ENCODE results near the gene WRNIP1. TPM values are rescaled to one million over a fixed set of nuclear protein-coding genes. Genes with fewer than 3 reads are reported as not detected.

WRNIP1 gene
- total RNA-seq, 1 experiment from 2014 or later, result 78.8 TPM

DNA sequence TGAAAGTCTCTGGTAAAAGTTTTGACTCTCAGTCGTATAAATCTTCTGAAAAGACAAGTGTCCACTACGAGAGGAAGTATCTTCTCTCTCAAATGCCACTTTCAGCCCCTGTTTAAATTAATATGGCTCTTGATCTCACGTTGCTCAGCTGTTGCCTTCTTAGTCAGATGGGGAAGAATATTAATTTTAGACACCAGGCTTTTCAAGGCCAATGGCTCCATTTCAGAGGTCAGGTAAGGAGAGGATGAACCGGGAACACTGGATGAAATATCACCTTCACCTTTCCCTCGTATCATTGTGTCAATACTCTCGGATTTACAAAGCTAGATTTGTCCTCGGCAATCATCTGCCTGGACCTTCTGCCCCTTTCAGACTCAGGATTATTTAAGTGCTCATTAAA lies 14.4 kb upstream of the WRNIP1 start, which contains the start of gene MYLK4:
Gene MYLK4 (minus strand): TSS at position 91 of the 400 bp plus-strand sequence. CDS start 1,628 bp downstream, outside the sequence.
- H3K79me2 ChIP-seq (ENCODE audit: insufficient read depth, low read length), result no peaks in the 10 kb centered on the region
- no TSS peak for BruUV-seq (replicated peaks)
- no peaks in the 10 kb centered on the region for H4K20me1 ChIP-seq (ENCODE audit: insufficient read depth)
- 0 out of 4 replicates have a peak within 1 kb of the TSS, but pooled peaks of 1 of the 2 experiments have one; percentile 15 for H3K4me3 ChIP-seq (replicated peaks in 1 of 2; ENCODE audit: low read depth in 1 of 2, low read length in 2 of 2)
- no peak for DNase-seq (ENCODE audit: low read depth, low spot score)
- no peaks in the 10 kb centered on the region for H3K9me3 ChIP-seq (ENCODE audit: control insufficient read depth in 1 of 2, insufficient read depth in 1 of 2, low read depth in 1 of 2, low read length in 2 of 2)
- H3K27me3 ChIP-seq (ENCODE audit: insufficient read depth, low read length), result no peaks in the 10 kb centered on the region
- peak within 1 kb of the TSS; percentile 56 for H3K4me2 ChIP-seq (ENCODE audit: low read length)
- POLR2A ChIA-PET, result no interaction called here
- TF ChIP-seq EZH2phosphoT487 (IDR thresholded peaks at IDR 0.05; ENCODE audit: borderline replicate concordance) (no peak), RAD21 (IDR thresholded peaks at IDR 0.05; ENCODE audit: low read depth) (no peak), ELF1 (IDR thresholded peaks at IDR 0.05; ENCODE audit: borderline replicate concordance, low read depth) (no peak), TCF7L2 (IDR thresholded peaks at IDR 0.05; ENCODE audit: borderline replicate concordance, extremely low read depth, insufficient read depth, insufficient read length) (no peak), MAX (IDR thresholded peaks at IDR 0.05) (no peak), EGR1 (IDR thresholded peaks at IDR 0.05; ENCODE audit: low read depth) (no peak), CEBPB (IDR thresholded peaks at IDR 0.05; ENCODE audit: low read depth) (no peak), POLR2AphosphoS5 (IDR thresholded peaks at IDR 0.05; ENCODE audit: low read depth, low read length) (no peak), ZFX (IDR thresholded peaks at IDR 0.05) (no peak), JUND (IDR thresholded peaks at IDR 0.05) (no peak), ZNF274 (IDR thresholded peaks at IDR 0.05; ENCODE audit: low read depth, low read length) (no peak), EZH2 (IDR thresholded peaks at IDR 0.05) (no peak), YY1 (IDR thresholded peaks at IDR 0.05; ENCODE audit: extremely low read depth, insufficient replicate concordance, low read depth, low read length) (no peak), CBX3 (IDR thresholded peaks at IDR 0.05; ENCODE audit: low read depth) (no peak), SP1 (IDR thresholded peaks at IDR 0.05; ENCODE audit: low read depth) (no peak), POLR2A (IDR thresholded peaks at IDR 0.05; ENCODE audit: borderline replicate concordance, extremely low read depth, insufficient read depth, insufficient read length) (no peak)
- TF ChIP-seq, protein P1, sequence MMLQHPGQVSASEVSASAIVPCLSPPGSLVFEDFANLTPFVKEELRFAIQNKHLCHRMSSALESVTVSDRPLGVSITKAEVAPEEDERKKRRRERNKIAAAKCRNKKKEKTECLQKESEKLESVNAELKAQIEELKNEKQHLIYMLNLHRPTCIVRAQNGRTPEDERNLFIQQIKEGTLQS (IDR thresholded peaks at IDR 0.05), result no peak
- TF ChIP-seq, protein P2, sequence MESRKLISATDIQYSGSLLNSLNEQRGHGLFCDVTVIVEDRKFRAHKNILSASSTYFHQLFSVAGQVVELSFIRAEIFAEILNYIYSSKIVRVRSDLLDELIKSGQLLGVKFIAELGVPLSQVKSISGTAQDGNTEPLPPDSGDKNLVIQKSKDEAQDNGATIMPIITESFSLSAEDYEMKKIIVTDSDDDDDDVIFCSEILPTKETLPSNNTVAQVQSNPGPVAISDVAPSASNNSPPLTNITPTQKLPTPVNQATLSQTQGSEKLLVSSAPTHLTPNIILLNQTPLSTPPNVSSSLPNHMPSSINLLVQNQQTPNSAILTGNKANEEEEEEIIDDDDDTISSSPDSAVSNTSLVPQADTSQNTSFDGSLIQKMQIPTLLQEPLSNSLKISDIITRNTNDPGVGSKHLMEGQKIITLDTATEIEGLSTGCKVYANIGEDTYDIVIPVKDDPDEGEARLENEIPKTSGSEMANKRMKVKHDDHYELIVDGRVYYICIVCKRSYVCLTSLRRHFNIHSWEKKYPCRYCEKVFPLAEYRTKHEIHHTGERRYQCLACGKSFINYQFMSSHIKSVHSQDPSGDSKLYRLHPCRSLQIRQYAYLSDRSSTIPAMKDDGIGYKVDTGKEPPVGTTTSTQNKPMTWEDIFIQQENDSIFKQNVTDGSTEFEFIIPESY (IDR thresholded peaks at IDR 0.05; ENCODE audit: extremely low read depth, insufficient replicate concordance, low read length), result no peak
- RAD21 ChIA-PET (ENCODE audit: low non-redundant PET in 1 of 2, low total read pairs in 2 of 2, uncharacterized antibody in 2 of 2, unreplicated experiment in 2 of 2), result interaction anchor here in 1 of 2 experiments (1.1 kb wide), 1 partner anchor 13 kb away, joined by 3 read pairs; no protein-coding TSS in a partner anchor
- no peaks in the 10 kb centered on the region for H3K9me2 ChIP-seq (ENCODE audit: insufficient read depth)
- peaks cover 0 to 9% of the 10 kb centered on the region in 2 experiments; a peak in 2 of 4 replicates for H3K4me1 ChIP-seq (ENCODE audit: control insufficient read depth in 1 of 2, insufficient read depth in 2 of 2, low read length in 2 of 2)
- H3K9ac ChIP-seq (ENCODE audit: low read length), result no peak within 1 kb of the TSS
- H2AFZ ChIP-seq (ENCODE audit: low read depth, low read length, poor library complexity, severe bottlenecking), result peak within 1 kb of the TSS; percentile 100
- no peak within 1 kb of the TSS for H3K27ac ChIP-seq (ENCODE audit: low read depth, low read length)
- no peak for ATAC-seq
- H3K36me3 ChIP-seq (ENCODE audit: control insufficient read depth in 1 of 2, insufficient read depth in 2 of 2, low read length in 2 of 2), result no peaks in the 10 kb centered on the region
- intact Hi-C loops (cut with micrococcal nuclease), result no loop called here
- CTCF ChIA-PET, result interaction anchor here (0.8 to 2.5 kb wide), 12 partner anchors 7 to 1199 kb away, joined by 3 to 21 read pairs (median 4); partner anchors contain the start of genes SERPINB6 and WRNIP1

All from HCT116 (cell line).